GM18861 (cell line): ENCODE measurements around the gene CD79A.
"Not testable (repeated sequence)": the region's sequence is repeated elsewhere in the genome, so short reads cannot be mapped to it uniquely, and the experiment has no call there.

Experiments
- ATAC-seq: cut with Tn5 transposase; IDR thresholded peaks from one replicate; pipeline ENCODE4 v1.9.1; 2021; ENCODE audit not compliant: unreplicated experiment

CD79A gene

DNA sequence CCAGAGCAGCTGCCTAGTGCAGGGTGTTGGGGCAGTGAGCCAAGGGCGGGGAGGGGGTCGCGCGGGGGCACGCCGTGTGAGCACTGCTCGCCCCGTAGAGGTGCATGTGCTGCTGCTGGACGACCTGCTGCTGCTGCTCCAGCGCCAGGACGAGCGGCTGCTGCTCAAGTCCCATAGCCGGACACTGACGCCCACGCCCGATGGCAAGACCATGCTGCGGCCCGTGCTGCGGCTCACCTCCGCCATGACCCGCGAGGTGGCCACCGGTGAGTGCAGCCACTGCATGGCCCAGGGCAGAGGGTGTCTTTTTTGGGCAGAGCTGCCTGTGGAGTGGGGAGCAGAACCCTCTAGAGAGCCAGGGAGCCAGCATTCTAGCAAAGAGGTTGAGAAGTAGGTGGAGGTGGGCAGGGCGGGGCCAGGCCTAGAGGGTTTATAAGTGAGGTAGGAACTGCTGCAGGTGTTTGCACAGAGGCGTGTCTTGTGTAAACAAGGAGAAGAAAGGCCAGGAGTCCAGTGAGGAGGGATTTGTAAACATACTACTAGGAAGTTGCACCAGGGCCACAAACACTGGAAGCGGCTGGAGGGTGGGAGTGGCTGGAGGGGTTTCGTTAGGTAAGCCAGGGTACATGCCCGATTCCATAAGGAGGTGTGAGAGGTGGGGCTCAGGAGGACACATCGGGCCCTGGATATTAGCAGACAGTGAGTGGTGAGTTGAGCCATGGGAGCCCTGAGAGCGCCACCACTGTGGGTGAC lies 27.2 kb downstream of the CD79A start:
- no peak for ATAC-seq

DNA sequence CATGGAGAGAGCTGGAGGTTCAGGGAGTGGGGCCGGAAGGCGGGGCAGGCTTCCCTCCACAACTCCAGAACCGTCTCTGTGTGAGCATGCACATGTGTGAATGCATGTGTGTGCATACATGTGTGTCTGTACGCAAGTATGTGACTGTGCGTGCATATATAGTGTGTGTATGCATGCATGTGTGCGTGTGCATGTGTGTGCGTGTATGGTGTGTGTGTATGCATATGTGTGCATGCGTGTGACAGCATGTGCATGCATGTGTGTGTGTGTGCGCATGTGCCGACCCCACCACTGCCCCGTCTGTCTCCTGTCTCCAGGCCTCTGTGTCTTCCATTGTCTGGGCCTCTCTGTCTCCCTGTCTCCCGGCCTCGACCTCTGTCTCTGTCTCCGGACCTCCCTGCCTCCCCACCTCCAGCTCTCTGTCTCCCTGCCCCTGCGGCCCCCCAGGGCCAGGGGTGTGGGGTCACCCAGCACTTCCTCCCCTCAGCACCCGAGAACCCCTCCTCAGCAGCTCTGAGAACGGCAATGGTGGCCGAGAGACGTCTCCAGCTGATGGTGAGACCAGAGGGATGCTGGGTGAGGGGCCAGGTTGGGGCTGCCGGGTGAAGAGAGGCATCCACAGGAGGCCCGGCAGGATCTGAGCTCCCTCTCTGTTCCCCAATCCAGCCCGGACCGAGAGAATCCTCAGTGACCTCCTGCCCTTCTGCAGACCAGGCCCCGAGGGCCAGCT lies 28.4 kb downstream of the CD79A start:
- no peak for ATAC-seq

DNA sequence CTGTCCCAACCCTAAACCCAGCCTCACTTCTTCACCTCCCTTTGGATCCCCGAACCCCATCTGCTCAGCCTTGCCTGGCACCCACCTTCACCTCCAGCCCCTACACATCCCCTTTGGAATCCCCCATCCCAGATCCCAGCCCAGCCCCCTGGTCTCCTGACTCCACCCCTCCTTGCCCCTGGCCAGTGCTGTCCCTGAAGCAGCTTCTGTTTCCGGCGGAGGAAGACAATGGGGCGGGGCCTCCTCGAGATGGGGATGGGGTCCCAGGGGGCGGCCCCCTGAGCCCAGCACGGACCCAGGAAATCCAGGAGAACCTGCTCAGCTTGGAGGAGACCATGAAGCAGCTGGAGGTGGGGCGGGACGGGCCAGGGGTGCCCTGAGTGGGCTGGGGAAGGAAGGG lies 29.2 kb downstream of the CD79A start:
- no peak for ATAC-seq

DNA sequence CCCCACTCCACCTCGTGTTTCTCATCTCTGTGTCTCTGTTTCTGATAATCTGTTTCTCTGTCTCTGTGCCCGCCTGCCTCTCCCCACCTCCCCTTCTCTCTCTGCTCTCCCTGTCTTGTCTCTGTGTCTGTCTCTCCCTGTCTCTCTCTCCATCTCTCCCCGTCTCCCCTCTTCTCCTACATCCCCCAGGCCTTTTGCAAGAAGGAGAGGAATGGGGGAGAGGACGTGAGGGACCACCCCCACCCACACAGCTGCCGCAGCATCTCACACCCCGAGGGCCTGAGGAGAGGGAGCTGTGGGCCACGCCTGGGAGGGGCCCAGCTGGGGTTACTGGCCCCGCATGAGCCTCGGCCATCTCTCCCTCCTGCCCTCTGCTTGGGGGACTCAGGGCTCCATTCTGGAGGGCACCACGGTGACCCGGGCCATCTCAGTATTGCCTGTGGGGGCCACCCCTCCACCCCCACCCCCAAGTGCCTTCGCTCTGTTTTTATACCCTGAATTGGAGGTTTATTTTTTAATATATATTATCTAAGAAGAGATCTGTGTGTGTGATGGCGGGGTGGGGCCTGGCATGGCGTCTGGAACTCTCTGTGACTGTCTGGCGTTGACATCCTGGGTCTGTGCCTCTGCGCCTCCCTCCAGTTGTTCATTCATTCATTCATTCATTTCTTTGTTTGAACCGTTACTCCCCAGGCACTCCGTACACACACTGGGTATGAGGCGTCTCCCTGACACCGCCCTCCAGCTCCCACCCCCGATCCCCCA lies 30.0 kb downstream of the CD79A start:
- ATAC-seq, result no peak

DNA sequence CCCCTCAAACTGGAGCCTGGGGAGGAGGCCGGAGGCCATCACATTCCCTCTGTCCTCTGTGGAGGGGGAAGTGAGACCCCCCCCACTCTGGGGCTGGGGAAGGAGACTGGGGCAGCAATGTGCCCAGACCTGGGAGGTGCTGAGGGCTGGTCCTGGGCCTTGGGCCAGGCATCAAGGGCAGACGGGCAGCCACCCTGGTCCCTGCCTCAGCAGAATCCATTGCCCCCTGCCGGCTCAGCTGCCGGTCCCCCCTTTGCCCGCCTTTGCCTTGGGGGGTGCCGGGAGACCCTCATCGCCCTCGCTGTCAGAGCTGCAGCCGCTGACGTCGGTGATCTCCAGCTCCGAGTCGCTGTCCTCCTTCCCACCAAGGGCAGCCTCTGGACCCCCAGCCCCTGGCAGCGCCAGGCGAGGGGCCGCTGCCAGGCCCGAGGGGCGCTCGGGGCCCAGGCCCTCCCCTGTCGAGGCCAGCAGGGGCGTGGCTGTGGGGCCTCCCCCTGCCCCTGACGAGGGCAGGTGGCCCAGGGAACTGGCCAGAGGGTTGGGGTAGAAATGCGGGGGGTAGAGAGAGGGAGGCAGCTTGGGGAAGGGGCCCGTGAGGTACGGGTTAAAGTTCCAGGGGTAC lies 31.0 kb downstream of the CD79A start:
- ATAC-seq, result no peak

DNA sequence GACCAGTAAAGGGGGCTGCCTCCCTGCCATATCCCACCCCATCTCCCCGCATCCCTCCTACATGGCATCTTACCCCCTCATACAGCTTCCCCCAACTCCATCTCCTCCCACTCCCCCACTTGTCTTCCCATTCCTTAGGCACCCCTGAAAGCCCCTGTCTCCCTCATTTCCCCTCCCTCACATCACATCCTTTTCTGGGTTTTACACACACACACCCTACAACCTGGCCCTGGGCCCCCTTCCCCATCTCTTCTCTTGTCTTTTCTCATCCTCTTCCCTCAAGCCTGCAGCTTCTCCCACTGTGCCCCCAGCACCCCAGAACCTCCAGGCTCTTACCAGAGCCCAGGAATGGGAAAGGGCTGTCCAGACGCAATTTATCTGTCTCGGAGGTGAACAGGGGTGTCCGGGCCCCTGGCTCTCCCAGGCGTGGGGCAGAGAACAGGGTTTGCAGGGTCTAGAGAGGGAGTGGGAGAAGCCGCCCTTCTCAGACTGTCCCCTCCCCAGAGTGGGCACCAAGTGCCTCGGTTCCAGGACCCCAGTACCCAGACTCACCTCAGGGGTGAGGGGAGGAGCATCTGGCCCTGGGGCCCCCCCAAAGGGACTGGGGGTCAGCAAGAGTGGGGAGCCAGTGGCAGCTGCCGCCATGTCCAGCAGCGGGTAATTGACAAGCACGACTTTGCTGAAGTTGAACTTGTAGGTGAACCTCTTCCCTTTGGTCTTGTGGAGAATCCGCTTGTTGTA lies 31.8 kb downstream of the CD79A start:
- ATAC-seq, result no peak

DNA sequence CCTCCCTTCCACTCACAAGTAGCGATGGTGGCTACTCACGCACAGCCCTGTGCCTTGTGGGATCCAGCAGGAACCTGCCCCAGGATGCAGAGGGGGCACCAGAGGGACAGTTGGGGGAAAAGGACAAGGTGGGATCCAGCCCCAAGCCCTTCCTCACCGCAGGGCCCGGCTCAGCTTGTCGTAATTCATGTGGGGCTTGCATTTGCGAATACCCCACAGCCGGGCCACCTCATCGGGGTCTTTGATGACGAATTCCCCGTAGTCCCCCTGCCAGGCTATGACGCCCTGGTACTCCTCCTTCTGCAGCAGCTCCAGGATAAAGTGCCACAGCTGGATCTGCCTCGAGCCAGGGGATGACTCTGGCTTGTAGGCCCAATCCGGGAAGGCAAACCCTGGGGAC lies 32.6 kb downstream of the CD79A start:
- ATAC-seq, result no peak

DNA sequence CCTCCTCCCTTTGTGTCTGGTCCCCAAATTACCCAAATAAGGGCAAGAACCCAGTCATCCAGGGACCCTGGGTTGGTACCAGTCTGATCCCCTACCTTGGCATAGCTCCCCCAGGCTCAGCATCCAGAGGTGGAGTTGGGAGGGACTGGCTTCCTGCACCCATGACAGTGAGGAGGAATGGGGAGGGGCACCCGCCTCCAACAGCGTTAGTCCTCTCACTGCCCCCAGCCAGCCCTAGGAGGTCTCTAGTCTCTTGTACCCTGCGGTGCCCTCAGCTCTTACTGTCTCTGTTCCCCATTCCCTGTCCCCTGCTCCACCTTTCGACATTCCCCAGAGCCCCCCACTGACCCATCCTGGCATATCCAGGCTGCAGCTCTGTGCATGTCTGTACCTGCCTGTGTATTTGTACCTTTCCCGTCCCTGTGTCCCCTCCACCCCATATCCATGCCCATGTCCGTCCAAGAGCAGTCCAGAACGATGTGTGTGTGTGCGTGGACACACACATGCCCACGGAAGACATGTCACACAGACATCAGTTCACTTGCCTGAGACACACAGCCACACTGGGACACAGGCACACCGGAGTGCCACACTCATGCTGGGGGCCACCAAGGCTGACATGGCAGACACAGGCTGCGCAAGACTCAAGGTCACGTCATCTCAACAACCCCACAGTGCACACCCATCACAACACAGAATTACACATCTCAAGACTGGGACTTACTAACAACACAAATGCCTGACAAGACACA lies 33.3 kb downstream of the CD79A start:
- ATAC-seq, result no peak

DNA sequence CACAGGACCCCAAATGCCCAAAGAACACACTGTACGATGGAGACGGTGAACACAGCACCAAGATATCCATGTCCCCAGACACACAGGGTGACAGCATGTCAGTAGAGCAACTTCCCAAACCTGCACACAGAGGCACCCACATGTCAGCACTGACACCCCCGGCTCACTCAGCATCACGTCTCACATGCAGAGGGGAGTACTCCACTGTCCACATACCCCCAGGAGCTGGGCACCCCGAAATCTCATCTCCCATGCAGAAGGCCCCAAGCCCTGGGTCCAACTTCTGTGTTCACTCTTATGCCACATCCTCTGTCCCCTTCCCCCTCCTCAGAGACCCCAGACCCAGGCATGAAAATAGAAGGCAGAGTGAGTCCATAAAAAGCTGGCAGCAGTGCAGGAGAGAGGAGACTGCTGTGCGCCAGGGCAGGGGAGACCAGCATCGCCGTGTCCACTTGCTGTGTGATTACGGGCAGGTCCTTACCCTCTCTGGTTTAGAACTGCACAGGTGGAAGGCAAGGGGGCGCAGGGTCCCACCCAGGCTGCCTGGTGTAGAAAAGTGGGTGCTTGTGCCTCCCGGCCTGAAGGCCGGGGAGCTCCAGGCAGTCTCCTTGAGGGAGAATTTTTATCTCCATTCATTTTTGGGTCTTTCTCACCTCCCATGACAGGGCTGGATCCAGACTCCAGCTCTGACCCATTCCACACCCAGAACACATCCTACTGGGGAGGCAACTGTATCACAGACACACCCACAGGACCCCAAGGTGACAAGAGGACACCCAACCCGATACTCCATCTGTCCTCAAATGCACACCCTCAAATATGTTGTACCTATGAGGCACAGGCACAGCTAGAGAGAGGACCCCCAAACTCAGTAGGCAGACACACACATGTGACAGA lies 34.2 kb downstream of the CD79A start:
- no peak for ATAC-seq

DNA sequence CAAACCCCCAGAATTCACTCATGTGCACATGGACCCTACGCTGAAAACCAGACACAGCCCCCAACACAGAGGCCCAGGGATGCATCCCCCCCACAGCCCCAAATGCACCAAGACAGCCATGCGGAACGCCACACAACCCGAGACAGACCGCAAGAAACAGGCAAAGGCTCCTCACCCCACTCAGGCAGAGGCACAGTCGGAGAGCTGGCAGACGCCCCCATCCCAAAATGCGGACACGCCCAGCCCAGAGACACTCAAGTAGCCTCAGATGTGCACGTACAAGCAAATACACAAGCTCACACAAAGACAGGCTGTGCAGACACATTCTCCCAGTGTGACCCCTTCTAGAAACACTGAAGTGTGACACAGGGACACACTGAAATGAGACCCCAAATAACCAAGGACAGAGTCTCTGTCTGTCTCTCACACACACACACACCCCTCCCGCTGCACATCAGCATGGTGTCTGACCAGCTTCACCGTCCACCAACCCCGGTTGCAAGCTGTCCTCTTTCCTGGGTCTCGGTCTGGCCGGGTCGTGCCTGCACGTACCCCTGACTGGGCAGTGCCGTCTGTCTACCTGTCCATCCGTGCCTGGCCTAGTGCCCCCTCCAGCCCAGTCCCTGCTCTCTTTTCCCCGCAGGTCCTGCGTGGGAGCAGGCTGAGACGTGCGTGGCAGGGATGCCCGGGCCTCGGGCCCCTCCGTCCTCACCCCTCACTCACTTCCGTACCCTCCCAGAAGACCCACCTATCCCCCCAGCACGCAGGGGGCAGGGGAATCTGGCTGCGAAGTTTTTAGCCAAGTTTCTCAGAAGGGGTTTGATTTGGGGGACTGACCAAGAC lies 35.0 kb downstream of the CD79A start:
- no peak for ATAC-seq

DNA sequence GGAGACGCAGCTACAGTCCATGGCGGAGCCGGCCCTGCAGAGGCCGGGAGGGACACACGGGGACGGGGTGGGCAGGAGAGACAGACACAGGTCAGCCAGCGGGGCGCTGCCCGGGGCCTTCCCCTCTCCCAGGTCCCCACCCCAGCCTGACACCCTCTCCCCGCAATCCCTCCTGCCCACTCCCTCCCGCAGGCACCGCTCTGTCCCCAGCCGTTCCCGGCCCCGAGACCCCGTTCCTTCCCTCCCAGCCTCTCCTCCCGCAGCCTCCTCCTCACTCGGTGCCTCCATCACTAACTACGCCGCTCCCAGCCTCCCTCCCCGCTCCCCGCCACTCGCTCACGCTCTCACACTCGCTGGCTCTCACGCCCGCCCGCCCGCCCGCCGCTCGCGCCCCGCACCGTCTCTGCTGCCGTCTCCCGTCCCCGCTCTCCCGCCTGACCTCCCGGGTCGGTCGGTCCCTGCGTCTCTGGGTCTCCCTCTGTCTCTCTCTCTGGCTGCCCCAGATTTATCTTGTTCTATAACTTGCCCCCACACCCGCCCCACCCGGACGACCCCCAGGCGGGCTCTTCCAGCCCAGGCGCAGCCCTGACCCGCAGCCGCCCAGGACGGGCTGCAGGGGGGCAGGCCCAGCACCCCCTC lies 35.9 kb downstream of the CD79A start:
- ATAC-seq, result no peak

DNA sequence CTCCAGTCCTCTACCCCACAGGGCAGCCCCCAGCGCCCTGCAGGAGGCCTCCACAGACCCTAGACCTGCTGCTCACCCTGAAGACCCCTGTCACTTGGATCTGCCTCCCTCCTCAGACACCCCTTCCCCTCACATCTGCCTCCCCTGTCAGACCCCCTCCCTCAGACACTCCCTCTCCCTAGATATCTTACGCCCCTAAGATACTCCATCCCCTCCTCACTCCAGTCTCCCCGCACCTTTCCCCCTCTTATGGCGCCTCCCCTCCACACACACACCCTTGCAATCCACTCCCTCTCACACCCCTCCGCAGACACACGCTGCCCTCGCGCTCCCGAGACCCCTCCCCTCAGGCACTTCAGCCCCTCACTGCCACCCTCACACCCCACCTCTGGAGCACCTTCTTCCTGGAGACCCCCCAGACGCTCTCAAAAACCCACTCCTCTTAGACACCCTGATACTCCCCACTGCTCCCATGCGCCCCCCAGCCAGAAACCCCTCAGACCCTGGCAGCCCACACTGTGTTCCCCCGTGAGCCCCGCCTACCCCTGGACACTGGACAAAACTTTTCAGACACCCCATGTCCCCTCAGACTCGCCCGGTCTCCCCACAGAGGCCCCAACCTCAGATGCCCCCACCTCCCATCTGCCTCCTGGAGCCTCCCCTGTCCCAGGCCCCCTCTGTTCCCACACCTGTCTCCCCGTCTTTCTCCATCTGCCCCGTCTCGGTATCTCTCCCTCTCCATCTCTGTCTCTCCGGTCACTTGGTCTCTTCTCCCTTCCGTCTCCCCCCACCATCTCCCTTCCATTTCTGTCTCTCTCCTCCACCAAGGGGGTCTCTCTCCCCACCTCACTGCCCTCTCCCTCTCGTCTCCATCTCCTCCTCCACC lies 36.7 kb downstream of the CD79A start:
- ATAC-seq, result no peak

DNA sequence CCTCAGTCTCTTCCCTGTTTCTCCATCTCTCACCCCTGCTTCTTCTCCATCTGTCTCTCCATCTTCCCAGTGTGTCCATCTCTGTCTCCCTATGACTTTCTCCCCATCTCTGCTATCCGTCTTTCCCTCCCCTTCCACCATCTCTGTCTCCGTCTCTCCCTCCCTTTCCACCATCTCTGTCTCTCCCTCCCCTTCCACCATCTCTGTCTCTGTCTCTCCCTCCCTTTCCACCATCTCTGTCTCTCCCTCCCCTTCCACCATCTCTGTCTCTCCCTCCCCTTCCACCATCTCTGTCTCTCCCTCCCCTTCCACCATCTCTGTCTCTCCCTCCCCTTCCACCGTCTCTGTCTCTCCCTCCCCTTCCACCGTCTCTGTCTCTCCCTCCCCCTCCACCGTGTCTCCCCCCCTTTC lies 37.4 kb downstream of the CD79A start:
- not testable (repeated sequence) for ATAC-seq

DNA sequence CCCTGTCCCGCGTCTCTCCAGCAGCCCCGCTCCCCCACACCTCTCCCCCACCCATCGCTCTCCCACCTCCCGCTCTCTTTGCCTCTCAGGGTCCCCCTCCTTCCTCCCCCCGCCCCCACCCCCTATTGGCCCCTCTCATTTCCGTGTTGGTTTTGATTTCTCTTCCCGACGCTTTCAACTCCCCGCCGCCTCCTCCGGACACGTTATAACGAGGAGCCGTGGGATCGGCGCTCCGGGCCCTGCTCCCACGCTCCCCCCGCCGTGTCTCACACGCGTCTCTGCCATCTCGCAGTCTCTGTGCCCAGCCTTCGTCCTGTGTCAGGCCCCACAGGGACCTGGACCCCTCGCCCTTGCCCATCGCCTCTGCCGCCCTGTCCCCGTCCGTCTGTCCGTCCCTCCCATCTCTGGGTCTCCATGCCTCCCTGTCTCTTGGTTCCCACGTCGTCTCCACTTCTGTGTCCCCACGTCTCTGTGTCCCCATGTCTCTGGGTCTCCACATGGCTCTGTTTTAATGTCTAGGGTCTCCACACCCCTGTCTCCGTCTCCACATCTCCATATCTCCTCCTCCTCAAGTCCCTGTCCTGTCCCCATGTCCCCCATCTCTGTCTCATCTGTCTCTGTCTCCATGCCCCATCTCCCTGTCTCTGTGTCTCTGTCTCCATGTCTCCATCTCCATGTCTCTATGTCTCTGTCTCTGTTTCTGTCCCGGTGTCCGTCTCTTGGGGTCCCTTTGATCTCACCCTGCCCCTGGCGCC lies 38.1 kb downstream of the CD79A start:
- no peak for ATAC-seq

DNA sequence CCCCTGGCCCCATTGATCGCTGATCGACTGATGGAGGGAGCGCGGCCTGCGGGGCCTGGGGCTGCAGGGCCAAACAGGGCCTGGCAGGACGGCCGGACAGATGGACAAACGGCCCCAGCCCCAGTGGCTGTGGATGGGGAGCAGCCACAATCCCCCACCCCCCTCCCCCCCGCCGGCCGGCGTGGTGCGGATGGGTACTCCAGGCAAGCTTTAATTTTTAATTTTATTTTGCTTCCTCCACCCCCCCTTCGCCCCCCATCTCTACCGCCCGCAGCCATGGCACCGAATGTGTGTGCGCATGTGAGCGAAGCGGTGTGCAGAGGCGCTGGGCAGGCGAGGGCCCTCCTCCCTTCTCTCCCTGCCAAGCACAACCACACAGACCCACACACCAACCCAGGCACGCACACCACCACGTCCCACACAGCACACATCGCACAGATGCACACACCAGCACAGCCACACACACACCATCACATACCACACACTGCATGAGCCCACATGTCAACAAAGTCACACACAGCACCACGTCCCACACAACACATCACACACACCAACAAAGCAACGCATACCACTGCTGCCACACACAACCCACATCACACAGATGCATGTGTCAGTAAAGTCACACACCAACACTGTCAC lies 38.8 kb downstream of the CD79A start:
- no peak for ATAC-seq
